Prostate gland (tissue), 2 donors: ENCODE data around the gene USP4. TPM values are rescaled to one million over a fixed set of nuclear protein-coding genes. Genes with fewer than 3 reads are reported as not detected.

Experiments used
- DNase-seq: peaks from one replicate; pipeline ENCODE4 v3.0.0-alpha.2; 2019; ENCODE audit warnings: low spot score
- H3K27ac ChIP-seq, 2 donors: fragments of 200-600 bp; sonication (generic); 2 replicates each; pipeline ENCODE4 v1.5.1; 2017 to 2019
- H3K27me3 ChIP-seq: fragments of 200-600 bp; sonication (generic); replicated peaks from 2 replicates; pipeline ENCODE4 v1.5.1; 2019; ENCODE audit not compliant: insufficient read depth
- H3K36me3 ChIP-seq, 2 donors: fragments of 200-600 bp; sonication (generic); 1 replicate in 1 of 2; 2 replicates in 1 of 2; pipeline versions ENCODE4 v1.5.1 to v1.8.1; 2017 to 2019
- H3K4me1 ChIP-seq: fragments of 200-600 bp; sonication (generic); replicated peaks from 2 replicates; pipeline ENCODE4 v1.5.1; 2019
- H3K4me3 ChIP-seq, 2 donors: fragments of 200-600 bp; sonication (generic); 2 replicates each; pipeline ENCODE4 v1.5.1; 2017 to 2019
- H3K9me3 ChIP-seq: fragments of 200-600 bp; sonication (generic); 2 replicates; pipeline ENCODE4 v1.5.1; 2017
- CTCF ChIP-seq, 4 experiments: fragments of 200-600 bp in 2 of 4; fragments of 450-650 bp in 2 of 4; sonication (generic) in 2 of 4; IDR thresholded peaks; 1 replicate in 3 of 4; 2 replicates in 1 of 4; pipeline ENCODE4 v1.5.1; 2016 to 2019; ENCODE audit warnings: antibody characterized with exemption in 4 of 4, mild to moderate bottlenecking in 2 of 4, moderate library complexity in 2 of 4
- POLR2A ChIP-seq: fragments of 450-650 bp; IDR thresholded peaks from one replicate; pipeline ENCODE4 v1.6.1; 2016; ENCODE audit warnings: antibody characterized with exemption, mild to moderate bottlenecking
- POLR2AphosphoS5 ChIP-seq: sonication (generic); formaldehyde crosslinking; IDR thresholded peaks from one replicate; pipeline ENCODE4 v1.6.1; 2017; ENCODE audit warnings: antibody characterized with exemption
- WGBS: methylation state at CpG from one replicate; pipeline ENCODE4 v1.1.5; 2018; 5-methylcytosine and 5-hydroxymethylcytosine counted together
- intact Hi-C: fragments of 100-400 bp; cut with DNase I; formaldehyde crosslinking; loops from one replicate; pipeline ENCODE4 v1.14.2; 2022
- total RNA-seq, 2 donors: library from RNA; depleted of rRNA; stranded (reverse); fragments of >200 nt; gene quantifications; one replicate each; pipeline ENCODE4 v1.1.0, GENCODE V29; 2016

The USP4 gene
- total RNA-seq, 2 donors from 2014 or later: 18.3 to 30.8 TPM

GRCh38 chr3:49371946-49372345 is 32.1 kb upstream of the USP4 start:
- no peaks in the 10 kb centered on the region for H3K36me3 ChIP-seq

GRCh38 chr3:49370585-49371290 is 30.9 kb upstream of the USP4 start:
- Histone ChIP-seq H3K9me3 (no peaks in the 10 kb centered on the region), H3K27me3 (no peaks in the 10 kb centered on the region), H3K4me1 (no peaks in the 10 kb centered on the region), H3K4me3 (no peak overlapping the region), H3K36me3 (no peaks in the 10 kb centered on the region), H3K27ac (no peak overlapping the region)
- intact Hi-C loops: no loop called here
- 93% methylated on average over 6 of the region's 6 CpGs for WGBS
- no peak for DNase-seq
- no peak for TF ChIP-seq CTCF (IDR thresholded peaks at IDR 0.05)
- TF ChIP-seq POLR2A: no peak
- TF ChIP-seq POLR2AphosphoS5: no peak

More at GRCh38 chr3:49371946-49372345, 32.1 kb upstream of the USP4 start:
- no peaks in the 10 kb centered on the region for H3K27me3 ChIP-seq
- no peak overlapping the region for H3K4me3 ChIP-seq
- intact Hi-C loops: no loop called here
- H3K27ac ChIP-seq: no peak overlapping the region
- no peak for DNase-seq
- H3K4me1 ChIP-seq: no peaks in the 10 kb centered on the region
- TF ChIP-seq CTCF (IDR thresholded peaks at IDR 0.05) (no peak), POLR2A (no peak), POLR2AphosphoS5 (no peak)
- no peaks in the 10 kb centered on the region for H3K9me3 ChIP-seq

- no peaks in the 10 kb centered on the region for H3K9me3 ChIP-seq
- intact Hi-C loops: no loop called here
- H3K4me1 ChIP-seq: peaks cover 8% of the 10 kb centered on the region
- WGBS: 75% methylated on average over 3 of the region's 3 CpGs
- H3K27me3 ChIP-seq: no peaks in the 10 kb centered on the region
- no peak overlapping the region for H3K4me3 ChIP-seq
- H3K36me3 ChIP-seq: peaks cover 0 to 10% of the 10 kb centered on the region in 2 donors
- TF ChIP-seq POLR2A: no peak
- no peak overlapping the region for H3K27ac ChIP-seq
- DNase-seq: no peak
Observed at GRCh38 chr3:49362561-49362960, 22.7 kb upstream of the USP4 start.

GRCh38 chr3:49359623-49360022 is 19.8 kb upstream of the USP4 start:
- Histone ChIP-seq H3K27ac (no peak overlapping the region), H3K4me1 (peaks cover 8% of the 10 kb centered on the region), H3K9me3 (no peaks in the 10 kb centered on the region), H3K36me3 (peaks cover 0 to 10% of the 10 kb centered on the region in 2 donors), H3K27me3 (no peaks in the 10 kb centered on the region), H3K4me3 (no peak overlapping the region)
- no peak for DNase-seq
- intact Hi-C loops: loop anchor here (5.0 kb wide), 1 partner anchor 53 kb away; the partner anchor contains the start of genes RHOA and TCTA
- TF ChIP-seq CTCF (IDR thresholded peaks at IDR 0.05) (no peak), POLR2AphosphoS5 (no peak), POLR2A (no peak)
- 92% methylated on average over 2 of the region's 2 CpGs for WGBS

- WGBS: 25% methylated on average over 3 of the region's 3 CpGs
- TF ChIP-seq POLR2A (no peak), POLR2AphosphoS5 (no peak), CTCF (IDR thresholded peaks at IDR 0.05) (no peak)
- Histone ChIP-seq H3K36me3 (peaks cover 0 to 10% of the 10 kb centered on the region in 2 donors), H3K9me3 (no peaks in the 10 kb centered on the region), H3K27ac (peak overlapping the region; percentile 81 to 84), H3K27me3 (no peaks in the 10 kb centered on the region), H3K4me3 (peak overlapping the region; percentile 48 to 74), H3K4me1 (peaks cover 8% of the 10 kb centered on the region)
- DNase-seq: no peak
- intact Hi-C loops: loop anchor here (5.0 kb wide), 1 partner anchor 53 kb away; the partner anchor contains the start of genes RHOA and TCTA
Observed at GRCh38 chr3:49358884-49359225, 19.0 kb upstream of the USP4 start.
